CD4-positive, alpha-beta T cell treated with Interleukin-4 for 1 hour (primary cell): ENCODE results near the gene PPP4R3B.
A peak's percentile ranks its signal among the peaks of the same experiment; 100 is the strongest.
"Not testable (repeated sequence)": the region's sequence is repeated elsewhere in the genome, so short reads cannot be mapped to it uniquely, and the experiment has no call there.

ENCODE experiments used
- DNase-seq, 2 donors: peaks; one replicate each; pipeline ENCODE4 v3.0.0-alpha.2; 2020 to 2022

Gene PPP4R3B

DNA sequence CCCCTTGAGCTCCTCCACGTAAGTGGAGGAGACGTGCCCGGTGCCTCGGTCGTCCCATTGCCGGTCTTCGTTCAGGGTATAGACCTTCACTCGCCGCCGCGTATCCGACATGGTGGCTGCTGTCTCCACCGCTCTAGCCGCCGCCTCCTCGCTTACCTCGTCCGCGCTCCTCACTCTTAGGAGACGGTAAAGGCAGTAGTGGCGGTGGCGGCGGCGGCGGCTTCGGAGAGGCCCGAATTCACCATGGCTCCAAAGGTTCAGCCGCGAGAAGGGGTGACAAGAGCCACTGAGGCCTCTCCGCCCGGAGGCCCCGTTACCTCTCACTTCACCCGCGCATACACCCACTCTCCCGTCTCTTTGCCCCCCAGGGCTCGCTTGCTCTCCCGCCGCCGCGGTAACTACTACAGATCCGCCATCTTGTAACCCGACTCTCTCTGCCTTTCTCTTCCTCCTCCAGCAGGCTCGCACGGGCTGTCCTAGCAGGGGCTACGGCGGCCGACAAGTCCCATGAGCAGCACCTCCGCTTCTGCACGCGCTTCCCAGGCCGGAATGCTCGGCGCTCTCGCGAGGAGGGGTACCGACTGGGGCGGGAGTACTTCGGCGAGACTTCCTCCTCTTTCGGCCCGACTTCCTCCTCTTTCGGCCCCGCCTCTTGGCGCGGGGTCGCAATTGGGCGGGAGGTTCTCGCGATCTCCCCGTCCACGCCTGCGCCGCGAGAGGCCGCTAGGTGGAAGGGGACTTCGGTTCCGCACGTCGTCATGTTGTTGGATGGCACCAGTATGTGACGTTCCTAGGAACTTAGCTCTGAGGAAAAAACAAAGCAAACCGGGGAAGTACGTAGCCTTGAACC is at the start of gene PPP4R3B:
Gene PPP4R3B (minus strand): TSS at position 448 of the 850 bp plus-strand sequence. CDS start 337 bp downstream, at position 111.
- peak; percentile 99 to 100 for DNase-seq

DNA sequence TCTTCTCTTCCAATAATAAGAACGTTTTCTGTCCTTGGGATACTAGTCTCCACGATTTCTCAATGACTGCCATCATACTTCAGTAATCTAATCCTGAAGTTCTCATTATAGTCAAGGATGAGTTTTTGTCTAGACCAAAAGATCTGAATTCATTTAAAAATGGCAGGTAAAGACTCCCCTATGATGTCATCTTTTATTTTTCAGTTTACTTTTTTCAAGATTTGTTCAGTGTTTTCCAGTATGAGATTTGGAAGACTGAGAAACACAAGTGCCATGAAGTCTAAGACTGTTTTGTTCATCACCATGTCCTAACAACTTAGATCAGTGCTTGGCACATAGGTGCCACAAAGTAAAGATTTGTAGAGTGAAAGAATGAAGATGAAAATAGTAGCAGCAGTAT is 35.8 kb upstream of the PPP4R3B start:
- no peak for DNase-seq

DNA sequence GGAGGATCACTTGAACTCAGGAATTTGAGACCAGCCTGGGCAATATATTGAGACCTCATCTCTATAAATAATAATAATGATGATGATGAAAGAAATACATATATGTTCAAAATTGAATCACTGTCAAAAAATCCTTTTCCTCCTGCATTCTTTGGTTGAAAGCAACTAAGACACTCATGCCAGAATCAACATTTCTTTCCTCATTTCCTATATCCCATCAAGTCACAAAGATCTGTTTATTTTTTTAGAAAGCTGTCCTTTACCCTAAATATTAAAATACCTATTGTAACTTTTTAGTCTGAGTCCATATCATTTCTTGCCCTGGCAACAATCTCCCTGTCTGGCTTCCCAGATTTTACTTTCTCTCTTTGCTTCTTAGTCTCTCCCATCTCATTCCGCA is 31.8 kb upstream of the PPP4R3B start:
- no peak for DNase-seq

DNA sequence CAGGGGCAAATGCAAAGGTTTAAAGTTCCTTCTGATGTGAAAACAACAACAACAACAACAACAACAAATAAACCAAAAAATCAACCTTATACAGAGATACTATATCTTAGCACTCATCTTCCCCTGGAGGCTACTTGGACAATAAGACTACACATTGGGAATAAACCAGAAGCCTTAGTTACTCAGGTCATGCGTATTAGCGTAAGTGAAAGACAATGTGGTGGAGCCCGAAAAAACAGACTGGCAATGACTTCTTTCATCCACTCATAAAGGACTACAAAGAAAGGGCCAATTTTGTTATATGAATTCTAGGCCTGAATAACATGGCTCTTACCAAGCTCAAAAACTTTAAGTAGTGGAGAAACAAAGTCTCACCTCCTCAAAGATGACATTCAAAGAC is 19.4 kb upstream of the PPP4R3B start:
- no peak for DNase-seq

DNA sequence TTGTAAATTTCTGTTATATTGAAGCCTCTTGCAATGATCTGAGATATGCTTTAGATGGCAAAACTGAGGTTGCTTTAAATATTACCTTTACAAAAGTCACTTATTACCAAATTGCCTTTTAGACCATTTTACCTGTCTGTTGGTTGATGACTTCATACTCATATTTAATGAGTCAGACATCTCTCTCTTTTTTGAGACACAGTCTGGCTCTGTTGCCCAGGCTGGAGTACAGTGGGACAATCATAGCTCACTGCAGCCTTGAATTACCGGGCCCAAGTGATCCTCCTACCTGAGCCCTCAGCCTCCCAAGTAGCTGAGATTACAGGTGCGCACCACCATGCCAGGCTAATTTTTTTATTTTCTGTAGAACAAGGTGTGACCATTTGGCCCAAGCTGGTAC is 11.5 kb upstream of the PPP4R3B start:
- no peak for DNase-seq

DNA sequence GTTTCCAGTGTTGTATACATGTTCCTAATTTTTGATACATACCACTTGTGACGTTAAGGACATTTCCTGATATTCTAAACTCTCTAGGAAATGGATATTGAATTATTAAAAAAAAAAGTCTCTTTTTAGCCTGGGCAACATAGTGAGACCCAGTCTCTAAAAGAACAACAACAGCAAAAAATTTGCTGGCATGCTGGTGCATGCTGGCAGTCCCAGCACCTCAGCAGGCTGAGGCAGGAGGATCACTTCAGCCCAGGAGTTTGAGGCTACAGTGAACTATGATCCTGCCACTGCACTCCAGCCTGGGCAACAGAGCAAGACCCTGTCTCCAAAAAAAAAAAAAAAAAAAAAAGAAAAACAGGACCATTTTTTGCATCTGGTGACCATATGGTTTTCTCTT is 10.5 kb upstream of the PPP4R3B start:
- DNase-seq = no peak

DNA sequence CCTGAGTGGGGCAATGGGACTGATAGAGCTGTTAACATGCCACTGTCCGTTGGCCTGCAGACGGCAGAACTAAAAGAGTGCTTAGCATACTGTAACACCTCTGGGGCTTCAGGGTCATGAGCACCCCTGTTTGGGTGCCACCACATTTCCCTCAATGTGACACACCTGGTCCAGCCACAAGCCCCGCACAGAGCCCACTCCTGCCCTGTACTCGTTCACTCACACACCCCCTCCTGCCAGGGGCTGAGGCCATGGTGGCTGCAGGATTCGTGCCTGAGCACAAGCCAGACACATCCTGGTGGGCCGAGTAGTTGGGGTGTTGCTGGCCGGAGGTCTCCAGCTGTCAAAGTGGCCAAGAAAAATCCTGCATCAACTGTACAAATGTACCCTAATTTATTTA is 4.4 kb upstream of the PPP4R3B start:
- no peak for DNase-seq

DNA sequence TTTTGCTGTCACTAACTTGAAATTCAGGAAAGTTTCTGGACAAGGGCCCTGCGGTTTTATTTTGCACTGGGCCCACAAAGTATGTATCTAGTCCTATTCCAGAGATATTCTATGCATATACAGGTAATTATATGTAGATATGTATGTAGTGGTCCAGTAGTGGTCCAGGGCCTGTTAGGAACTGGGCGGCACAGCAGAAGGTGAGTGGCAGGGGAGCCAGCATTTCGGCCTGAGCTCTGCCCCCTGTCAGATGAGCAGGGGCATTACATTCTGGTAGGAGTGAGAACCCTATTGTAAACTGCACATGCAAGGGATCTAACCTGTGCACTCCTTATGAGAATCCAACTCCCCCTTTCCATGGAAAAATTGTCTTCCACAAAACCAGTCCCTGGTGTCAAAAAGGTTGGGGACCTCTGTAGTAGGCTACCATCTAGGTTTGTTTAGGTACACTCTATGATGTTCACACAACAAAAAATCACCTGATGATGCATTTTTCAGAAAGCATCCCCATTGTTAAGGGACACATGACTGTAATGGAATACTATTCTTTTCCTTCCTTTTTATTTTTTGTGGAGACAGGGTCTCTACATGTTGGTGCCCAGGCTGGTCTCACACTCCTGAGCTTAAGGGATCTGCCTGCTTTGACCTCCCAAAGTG is 2.8 kb upstream of the PPP4R3B start:
- DNase-seq = peak in 1 of 2 donors; percentile 35

DNA sequence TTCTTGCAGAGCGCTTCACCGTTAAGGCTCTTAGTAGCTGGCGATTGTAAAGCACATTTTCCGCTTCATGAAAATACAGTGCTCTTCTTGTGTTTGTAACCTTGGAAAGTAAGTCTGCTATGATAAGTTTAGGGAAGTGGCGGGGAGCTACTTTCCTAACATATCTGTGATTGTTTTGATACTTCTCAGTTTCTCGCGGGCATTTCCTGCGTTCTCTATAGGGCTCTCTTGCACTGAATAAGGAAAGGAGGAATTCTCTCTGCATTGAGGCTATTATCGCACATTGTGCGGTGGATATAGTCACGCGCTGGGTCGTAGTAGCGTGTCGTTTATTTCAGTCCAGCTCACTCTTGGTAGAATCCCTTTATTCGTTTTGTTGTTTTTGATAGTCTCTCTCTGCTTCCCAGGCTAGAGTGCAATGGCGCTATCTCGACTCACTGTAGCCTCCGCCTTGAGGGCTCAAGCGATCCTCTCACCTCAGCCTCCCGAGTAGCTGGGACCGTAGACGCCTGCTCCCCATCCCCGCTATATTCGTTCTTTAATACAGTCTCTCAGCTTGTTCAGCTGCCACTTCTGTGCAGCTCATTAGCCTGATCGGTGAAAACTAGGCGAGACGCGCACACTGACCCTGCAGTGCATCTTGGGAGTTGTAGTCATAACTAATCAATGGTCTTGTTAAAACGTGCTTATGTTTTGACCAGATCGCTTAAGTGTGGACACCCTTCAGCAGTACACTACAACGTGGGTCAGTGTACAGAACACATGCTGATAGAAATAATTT is 1.0 kb upstream of the PPP4R3B start:
- peak; percentile 62 to 72 for DNase-seq

DNA sequence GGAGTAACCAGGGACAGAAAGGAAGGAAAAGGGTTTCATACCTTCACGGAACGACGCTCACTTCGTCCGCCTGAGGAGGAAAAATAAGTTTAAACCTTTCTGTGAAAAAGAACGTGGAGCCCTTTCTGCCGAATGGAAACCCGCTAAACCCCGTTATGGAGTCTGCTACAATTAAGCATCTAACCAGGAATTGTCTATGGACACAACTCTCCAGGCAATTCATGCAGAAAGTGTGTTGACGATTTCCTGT is 528 bp upstream of the PPP4R3B start:
- no peak for DNase-seq

DNA sequence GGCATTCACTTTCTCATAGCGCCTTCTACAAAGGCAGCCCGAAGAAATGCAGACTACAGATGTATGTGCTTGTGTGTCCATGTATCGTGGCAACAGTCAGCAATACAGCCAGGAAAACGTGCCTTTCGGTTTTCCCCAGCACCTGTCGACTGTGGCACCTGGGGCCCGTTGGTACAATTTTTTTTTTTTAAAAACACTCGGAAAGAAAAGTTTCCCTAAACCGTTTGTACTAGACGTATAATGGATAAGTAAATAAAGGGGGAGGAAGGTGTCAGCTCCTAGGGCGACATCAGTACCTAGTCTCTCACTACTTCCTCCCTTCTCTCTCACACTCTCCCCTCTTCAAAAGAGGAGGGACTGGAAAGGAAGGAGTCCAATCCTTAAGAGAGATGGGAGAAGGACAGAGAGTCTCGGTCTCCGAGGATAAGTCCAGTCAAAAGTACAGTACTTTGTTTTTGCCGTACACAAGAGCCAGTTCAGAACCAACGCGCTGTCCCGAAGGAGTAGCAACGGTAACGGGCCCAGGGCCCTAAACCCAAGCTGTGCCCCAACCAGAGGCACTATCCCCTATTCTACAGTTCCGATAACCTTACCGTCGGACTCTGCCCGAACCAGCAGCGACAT is 759 bp downstream of the PPP4R3B start:
- DNase-seq = peak; percentile 69 to 80

DNA sequence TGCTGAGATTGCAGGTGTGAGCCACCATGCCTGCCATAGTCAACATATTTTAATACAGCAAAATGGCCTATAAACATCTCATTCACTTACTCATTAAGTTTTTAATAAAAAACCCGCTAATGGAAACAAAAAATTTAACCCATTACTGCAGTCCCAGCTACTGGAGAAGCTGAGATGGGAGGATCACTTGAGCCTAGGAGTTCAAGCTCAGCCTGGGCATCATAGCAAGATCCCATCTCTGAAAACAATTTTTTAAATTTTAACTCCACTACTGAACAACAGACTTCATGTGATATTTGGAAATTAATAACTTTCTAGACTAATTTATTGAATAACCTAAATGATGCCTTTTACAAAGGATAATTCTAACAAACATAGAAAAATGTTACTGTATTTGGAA is 5.4 kb downstream of the PPP4R3B start:
- no peak for DNase-seq

DNA sequence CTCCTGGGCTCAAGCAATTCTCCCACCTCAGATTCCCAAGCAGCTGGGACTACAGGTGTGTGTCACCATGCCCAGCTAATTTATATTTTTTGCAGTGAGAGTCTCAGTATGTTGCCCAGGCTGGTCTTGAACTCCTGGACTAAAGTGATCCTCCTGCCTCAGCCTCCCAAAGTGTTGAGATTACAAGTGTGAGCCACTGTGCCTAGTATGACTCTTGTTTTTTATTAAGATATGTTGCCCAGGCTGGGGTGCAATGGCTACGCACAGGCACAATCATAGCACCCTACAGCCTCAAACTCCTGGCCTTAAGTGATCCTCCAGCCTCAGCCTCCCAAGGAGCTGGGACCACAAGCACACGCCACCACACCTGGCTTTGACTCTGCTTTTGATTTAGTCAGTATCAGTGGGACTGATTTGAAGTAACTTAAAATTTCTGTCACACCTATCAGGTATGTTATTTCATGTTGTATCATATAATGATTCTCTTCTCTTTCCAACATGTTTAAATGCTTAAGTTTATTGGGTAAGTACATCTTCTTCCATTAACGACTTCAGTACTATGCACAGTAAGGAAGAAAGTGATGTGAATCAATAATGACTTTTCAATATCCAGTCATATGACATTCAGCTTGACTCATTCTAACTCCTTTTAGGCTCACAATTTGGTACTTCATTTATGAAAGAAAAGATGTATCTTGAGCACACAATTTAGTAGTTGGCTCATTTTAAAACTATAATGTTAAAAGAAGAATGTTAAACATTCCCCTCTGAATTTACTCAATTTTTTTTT is 6.3 kb downstream of the PPP4R3B start:
- DNase-seq = no peak

DNA sequence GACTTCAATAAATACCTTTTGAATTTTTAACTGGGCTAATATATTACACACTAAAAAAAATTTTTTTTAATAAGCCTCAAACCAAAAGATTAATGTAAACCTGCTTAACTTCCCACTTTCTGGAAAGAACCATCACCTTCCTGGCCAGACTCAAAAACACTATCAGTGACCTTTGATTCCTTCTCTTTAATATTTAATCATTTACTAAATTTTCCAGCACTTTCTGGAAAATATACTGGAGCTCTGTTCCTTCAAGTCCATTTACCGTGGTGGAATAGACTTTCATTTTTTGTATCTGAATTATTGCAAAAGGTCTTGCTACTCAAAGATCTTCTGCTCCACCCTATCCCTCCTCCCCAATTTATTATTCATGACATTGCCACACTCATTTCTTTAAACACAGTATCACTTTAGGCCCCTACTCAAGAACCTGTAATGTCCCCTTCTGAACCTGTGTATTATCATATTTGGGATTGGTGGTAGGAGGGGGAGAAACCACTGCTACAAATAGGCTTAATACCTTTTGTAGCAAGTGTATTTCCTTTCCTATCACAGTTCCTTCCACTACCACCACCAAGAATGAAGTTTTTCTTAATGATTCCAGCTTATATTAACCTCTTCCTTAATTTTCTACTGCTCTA is 7.4 kb downstream of the PPP4R3B start:
- no peak for DNase-seq

DNA sequence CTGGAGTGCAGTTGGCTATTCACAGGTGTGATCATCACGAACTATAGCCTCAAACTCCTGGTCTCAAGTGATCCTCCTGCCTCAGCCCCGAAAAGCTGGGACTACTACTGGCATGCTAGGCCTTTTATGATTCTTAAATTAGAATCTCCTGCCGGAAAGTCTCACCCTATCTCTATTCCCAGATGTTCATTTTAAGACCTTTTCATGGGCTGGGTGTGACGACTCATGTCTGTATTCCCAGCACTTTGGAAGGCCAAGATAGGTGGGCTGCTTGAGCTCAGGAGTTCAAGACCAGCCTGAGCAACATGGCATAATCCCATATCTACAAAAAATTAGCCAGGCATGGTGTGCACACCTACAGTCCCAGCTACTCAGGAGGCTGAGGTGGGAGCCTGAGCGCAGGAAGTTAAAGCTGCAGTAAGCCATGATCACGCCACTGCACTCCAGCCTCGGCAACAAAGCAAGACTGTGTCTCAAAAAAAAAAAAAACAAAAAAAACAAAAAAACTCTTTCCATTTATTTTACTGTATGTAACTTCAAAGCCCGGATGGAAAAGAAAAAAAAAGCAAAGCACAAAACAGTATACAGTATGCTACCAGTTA is 8.1 kb downstream of the PPP4R3B start:
- DNase-seq = no peak

DNA sequence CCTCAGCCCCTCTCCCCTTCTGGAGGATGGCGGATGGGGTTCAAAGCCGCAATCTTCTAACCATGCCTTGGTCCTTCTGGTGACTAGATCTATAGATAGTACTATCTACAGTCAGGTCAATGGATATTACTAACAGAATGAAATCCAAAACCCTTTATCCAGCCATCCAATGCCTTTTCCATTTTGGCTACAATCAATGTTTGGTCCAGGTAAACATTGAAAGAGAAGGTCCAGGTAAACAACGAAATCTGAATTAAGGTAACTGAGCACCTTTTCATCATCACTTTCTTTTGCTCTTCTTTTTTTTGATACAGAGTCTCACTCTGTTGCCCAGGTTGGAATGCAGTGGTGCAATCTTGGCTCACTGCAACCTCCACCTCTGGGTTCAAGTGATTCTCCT is 9.7 kb downstream of the PPP4R3B start:
- DNase-seq = no peak

DNA sequence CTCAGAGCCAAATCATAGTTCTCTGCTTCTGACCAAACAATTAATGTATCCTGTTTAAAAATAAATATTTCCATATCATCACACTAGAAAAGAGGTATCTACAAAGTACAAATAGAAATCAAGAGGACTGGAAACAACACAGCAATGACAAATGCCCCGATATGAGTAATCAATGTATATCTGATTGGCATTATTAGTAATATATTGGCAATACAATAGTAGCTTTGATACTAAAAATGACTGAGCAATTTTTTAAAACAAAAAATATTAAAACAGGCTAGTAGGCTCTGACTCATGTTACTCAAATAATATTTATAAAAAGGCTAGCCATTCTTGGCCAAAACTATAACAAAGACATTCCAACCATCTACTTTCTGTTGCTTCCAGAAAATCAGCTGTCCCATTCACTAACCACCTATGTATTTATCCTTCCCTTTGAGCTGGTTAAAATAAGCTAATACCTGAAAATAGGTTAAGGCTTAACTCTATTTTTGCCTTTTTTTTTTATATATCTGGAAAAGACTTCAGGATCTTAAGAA is 13.3 kb downstream of the PPP4R3B start:
- no peak for DNase-seq

DNA sequence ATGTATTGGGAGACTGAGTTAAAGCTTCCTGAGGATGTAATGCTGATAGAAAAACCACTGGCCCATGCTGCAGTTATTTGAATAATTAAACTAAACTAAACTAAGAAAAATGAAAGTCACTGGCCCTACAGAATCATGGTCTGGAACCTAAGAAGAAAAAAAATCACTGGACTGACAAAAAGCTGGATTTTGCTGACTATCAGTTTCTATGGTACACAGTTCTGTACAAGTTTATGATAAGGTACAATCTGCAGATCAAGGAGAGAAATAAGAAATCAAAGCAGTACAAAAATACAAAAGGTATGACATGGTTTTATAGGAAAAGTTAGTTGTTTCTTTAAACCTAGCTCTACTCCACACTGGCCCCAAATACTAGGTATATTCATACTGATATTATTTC is 15.6 kb downstream of the PPP4R3B start:
- no peak for DNase-seq

DNA sequence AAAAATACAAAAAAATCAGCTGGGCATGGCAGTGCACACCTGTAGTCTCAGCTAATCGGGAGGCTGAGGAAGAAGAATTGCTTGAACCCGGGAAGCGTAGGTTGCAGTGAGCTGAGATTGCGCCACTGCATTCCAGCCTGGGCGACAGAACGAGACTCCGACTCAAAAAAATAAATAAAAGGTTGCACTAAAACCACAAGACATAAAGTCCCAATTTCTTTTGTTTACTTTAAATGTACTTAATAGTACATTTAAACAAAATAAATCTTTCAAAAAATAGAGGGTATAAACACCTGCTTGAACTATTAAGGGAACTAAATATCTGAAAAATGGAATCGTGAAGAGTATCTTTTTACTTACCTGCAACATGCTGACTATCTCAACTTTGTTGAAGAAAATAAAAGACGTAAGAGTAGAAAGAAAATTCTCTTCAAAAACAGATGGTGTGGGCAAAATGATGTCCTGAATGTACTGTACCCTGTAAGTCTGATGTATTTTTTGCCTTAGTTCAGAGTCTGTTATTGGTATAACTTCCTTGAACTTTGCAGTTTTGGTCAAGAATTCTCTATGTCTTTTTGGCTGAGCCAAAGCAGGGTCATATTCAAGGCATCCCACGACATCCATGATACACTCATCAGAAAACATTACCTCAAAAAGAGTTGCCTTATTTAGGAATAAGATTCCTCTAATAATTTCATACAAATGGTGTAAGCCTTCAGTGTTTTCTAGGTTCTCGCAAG is 19.2 kb downstream of the PPP4R3B start:
- DNase-seq = no peak

DNA sequence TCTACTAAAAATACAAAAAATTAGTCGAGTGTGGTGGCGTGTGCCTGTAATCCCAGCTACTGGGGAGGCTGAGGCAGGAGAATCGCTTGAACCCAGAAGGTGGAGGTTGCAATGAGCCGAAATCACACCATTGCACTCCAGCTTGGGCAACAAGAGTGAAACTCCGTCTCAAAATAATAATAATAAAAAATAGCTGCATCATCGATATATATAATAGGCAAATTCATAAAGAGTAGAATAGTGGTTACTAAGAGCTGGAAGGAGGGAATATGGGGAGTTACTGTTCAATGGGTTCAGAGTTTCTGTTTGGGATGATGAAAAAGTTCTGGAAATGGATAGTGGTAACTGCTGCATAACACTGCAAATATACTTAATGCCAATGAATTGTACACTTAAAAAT is 20.6 kb downstream of the PPP4R3B start:
- DNase-seq = not testable (repeated sequence)

DNA sequence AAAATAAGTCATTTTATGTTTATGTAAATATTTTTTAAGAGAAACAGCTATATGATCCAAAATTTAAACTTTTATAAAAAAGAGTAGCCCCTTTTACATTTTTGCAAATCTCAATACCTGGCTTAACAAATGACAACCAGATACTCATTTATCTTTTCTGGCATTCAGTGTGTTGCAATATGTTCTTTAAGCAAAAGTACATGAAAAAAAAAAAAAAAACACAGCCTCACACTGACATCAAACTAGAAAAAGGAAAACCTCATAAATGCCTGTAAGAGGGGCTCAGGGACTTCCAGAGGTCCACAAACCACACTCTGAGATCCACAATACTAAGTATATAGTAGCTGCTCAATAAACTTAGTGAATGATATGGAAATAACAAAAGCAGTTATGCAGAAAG is 21.9 kb downstream of the PPP4R3B start:
- no peak for DNase-seq
